CD4-positive, alpha-beta T cell treated with Interleukin-21 for 1 hour (primary cell): ENCODE data around the gene PCNA.
A peak's percentile ranks its signal among the peaks of the same experiment; 100 is the strongest.
"Not testable (repeated sequence)": the region's sequence is repeated elsewhere in the genome, so short reads cannot be mapped to it uniquely, and the experiment has no call there.

ENCODE experiments used
- DNase-seq: peaks from one replicate; pipeline ENCODE4 v3.0.0-alpha.2; 2020

The PCNA gene

DNA sequence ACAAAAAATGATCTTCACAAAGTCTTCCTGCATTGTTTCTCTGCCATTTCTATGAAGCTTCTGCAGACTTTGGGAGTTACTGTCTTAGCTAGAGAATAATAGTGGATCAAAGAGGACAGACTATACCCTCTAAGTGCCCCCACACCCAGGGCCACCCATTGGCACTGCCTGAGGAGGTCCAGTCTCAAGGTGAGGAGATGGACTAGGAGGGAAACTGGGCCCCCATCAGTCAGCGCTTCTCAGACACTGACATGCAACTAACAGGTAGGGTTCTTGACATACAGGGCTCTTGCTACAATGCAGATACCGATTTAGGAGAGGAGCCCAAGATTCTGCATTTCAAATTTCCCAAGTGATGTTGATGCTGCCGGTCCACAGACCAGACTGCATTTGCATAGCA is 24.3 kb downstream of the PCNA start:
- no peak for DNase-seq

DNA sequence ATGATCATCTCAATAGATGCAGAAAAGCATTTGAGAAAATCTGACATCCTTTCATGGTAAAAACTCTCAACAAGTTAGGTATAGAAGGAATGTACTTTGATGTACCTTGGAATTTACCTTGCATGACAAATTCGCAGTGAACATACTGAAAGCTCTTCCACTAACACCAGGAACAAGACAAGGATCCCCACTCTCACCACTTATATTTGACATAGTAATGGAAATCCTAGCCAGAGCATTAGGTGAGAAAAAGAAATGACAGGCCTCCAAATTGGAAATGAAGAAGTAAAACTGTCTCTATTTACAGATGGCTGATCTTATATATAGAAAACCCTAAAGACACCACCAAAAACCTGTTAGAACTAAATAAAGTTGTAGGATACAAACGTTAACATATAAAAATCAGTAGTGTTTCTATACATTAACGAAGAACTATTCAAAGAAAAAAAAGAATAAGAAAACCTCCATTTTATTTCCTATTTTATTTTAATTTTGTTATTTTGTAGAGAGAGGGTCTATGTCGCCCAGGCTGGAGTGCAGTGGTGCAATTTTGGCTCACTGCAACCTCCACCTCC is 26.9 kb downstream of the PCNA start:
- DNase-seq, result no peak

- no peak for DNase-seq
Measured at GRCh38 chr20:5091902-5092301, 27.9 kb downstream of the PCNA start.

DNA sequence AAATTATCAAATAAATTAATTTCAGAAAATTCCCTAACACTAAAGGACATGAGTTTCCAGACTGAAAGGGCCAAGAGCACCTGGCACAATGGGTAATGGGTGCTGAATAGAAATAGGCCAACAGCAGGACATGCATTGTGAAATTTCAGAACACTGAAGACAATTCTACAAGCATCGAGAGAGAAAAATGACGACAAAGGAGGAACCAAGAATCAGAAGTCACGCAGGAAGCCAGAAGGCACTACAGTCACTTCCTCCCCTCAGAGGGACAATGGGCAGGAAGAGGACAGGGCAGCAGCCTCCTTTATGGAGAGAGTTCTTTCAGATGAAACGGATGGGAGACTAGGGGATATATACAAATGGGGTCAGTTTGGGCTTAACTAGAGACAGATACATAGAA is 29.6 kb downstream of the PCNA start:
- peak; percentile 42 for DNase-seq

GRCh38 chr20:5088688-5089087 is 31.1 kb downstream of the PCNA start:
- no peak for DNase-seq

DNA sequence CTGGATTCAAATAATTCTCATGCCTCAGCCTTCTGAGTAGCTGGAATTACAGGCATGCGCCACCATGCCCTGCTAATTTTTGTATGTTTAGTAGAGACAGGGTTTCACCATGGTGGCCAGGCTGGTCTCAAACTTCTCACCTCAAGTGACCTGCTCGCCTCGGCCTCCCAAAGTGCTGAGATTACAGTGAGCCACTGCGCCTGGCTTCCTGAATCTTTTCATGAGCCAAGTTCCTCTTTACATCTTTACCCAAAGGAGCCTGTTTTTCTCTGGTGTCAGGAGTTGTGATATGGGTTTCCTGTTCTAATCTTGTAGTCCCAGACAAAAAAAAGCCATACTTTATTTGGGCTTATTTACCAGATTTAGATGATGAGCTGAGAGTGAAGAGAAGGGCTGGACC is 34.4 kb downstream of the PCNA start:
- DNase-seq, result no peak

DNA sequence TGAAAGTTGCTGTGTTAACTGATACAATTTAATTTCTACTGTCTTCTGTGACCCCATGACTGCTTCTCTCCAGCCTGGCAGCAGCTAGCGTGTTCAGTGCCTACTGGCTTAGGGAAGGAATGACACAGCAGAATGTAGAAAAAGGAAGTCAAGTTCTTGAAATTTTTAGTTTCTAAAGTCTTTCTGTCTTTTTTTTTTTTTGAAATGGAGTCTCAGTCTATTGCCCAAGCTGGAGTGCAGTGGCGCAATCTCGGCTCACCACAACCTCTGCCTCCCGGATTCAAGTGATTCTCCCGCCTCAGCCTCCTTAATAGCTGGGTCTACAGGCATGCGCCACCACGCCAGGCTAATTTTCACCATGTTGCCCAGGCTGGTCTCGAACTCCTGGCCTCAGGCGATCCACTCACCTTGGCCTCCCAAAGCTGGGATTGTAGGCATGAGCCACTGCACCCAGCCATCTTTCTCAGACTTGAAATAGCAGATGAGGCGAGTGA is 39.3 kb downstream of the PCNA start:
- peak; percentile 25 for DNase-seq

DNA sequence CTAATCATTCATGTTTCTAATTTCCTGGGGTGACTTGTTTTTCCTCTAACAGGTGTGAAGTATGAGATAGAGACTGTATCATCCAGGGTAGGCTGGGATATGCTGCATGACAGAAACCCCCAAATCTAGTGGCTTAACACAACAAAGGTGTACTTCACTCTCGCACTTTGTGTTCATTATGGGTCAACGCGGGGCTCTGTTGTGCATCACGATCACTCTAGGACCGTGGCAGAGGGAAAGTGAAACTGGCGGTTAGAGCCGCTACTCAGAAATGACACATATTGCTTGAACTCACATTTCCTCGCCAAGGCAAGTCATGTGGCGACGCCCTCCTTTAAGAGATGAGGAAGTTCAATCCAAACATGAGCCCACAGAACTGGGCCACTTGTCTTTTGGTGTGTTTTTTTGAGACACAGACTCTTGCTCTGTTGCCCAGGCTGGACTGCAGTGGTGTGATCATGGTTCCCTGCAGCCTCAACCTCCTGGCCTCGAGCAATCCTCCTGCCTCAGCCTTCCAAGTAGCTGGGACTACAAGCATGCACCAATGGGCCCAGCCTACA is 41.3 kb downstream of the PCNA start:
- DNase-seq, result peak; percentile 89

DNA sequence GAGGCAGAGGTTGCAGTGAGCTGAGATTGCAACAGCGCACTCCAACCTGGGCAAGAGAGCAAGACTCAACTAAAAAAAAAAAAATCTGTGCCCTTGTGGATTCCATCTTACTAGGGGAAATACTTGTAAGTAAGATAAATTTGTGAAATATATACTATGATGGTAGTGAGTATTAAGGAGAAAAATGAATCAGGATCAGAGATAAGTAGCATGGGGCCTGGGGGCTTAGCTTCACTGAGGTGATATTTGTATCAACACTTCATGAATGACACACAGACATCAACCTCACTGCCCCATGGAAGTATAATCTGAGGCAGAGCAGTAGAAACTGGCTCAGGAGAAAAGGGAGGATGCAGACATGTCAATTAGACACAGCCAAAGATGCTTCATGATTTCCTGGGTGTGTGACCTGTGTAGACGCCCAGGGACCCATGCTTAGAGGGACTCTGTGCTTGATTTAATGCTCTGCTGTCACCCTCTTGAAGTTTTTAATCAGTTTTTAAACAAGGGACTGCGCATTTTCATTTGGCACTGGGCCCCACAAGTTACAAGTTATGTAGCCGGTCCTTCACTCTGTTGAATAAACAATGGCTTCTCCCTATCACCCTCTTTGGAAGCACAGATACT is 41.9 kb downstream of the PCNA start:
- DNase-seq, result no peak

DNA sequence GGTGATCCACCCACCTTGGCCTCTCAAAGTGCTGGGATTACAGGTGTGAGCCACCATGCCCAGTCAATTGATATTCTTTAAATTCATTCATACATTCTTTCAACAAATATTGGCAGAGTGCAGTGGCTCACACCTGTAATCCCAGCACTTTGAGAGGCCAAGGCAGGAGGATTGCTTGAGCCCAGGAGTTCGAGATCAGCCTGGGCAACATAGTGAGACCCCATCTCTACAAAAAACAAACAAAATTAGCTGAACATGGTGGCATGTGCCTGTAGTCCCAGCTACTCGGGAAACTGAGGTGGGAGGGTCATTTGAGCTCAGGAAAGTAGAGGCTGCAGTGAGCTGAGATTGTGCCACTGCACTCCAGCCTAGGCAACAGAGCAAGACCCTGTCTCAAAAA is 42.8 kb downstream of the PCNA start:
- DNase-seq, result not testable (repeated sequence)

- no peak for DNase-seq
Measured at GRCh38 chr20:5074232-5074674, 45.5 kb downstream of the PCNA start.

DNA sequence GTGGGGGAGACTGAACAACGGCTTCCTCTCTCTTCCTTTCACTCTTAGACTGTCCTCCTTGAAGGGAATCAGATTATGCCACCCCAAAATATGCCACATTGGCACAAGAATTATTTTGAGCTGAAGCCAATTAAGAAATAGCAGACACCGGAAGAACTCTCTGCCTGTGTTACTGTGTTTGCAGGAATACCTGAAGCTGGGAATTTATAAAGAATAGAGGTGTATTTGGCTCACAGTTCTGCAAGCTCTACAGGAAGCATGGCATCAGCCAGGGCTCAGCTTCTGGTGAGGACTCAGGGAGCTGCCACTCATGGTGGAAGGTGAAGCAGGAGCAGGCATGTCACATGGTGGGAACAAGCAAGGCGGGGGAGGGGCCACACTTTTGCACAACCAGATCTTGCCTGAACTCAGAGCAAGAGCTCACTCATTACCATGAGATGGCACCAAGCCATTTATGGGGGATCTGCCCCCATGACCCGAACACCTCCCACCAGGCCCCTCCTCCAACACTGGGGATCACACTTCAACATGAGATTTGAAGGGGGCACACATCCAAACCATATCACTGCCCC is 46.0 kb downstream of the PCNA start:
- DNase-seq, result no peak

- no peak for DNase-seq
Measured at GRCh38 chr20:5072756-5073659, 46.8 kb downstream of the PCNA start.

GRCh38 chr20:5071942-5072341 is 47.8 kb downstream of the PCNA start:
- DNase-seq, result not testable (repeated sequence)

- DNase-seq, result no peak
Measured at GRCh38 chr20:5070570-5070969, 49.2 kb downstream of the PCNA start.

GRCh38 chr20:5070081-5070480 is 49.7 kb downstream of the PCNA start:
- no peak for DNase-seq

DNA sequence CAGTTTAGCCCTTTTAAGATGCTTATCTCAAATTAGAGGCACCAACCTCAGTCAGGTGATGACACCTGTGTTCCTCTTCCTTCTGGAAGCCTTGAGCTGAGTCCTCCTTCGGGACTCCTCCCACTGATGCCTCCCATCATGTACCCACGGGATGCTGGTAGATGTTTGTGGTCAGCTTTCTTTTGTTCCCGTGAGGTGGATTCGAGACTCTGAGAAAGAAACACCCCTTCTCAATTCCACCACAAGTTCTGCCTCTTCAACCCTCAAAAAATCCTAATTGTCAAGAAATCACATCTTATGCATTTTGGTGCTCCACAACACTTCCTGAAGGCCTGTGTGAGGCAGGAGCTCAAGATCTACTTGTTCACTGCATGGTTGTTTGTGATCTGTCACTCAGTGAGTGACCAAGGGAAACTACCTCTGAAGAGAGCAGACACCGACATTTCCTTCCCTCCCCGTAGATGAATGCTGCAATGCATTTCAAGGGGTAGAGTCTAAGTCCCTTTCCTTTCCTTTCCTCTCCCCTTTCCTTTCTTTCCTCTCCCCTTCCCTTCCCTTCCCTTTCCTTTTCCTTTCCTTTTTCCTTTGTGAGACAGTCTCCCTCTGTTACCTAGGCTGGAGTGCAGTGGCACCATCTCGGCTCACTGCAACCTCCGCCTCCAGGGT is 50.5 kb downstream of the PCNA start:
- no peak for DNase-seq

DNA sequence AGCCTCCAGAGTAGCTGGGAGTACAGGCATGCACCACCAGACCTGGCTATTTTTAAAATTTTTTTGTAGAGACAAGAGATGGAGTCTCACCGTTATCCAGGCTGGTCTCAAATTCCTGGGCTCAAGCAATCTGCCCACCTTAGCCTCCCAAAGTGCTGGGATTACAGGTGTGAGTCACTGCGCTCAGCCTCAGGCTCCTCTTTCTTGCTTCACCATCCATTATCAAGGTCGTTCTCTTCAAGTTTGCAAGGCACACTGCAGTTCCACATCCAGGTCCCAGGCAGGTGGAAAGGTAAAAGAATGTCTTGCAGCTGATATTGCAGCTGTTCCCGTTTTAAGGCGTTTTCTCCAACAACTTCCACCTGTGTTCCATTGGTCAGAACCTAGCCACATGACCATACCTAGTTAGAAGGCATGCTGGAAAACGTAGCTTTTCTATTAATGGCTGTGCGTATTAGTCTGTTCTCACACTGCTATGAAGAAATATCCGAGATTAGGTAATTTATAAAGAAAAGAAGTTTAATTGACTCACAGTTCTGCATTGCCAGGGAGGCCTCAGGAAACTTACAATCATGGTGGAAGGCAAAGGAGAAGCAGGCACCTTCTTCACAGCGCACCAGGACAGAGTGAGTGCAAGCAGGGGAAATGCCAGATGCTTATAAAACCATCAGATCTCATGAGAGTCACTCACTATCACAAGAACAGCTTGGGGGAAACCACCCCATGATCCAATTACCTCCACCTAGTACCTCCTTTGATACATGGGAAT is 51.7 kb downstream of the PCNA start:
- DNase-seq, result no peak

DNA sequence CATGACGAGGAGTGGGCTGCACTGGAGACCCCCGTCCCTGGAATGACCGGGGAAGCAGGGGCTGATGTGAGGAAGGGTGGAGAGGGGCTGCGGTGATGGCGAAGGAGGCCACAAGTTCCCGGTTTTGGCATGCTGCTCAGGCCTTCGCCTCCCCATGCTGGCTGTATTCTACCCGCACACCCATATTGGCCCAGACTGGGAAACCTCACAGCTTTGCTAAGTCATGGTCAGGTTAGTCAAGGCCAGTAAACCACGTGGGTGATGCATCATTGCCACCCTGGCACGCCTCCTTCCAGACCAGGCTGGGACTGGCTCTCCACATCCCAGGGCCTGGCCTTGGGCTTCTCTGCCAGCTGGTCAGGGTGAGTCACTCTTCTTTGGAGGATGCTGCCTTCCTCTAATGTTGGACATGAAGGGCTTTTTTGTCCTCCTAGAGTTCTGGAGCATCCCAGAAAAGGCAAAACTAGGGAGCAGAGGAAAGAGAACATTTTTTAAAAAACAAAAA is 53.8 kb downstream of the PCNA start:
- DNase-seq, result no peak

DNA sequence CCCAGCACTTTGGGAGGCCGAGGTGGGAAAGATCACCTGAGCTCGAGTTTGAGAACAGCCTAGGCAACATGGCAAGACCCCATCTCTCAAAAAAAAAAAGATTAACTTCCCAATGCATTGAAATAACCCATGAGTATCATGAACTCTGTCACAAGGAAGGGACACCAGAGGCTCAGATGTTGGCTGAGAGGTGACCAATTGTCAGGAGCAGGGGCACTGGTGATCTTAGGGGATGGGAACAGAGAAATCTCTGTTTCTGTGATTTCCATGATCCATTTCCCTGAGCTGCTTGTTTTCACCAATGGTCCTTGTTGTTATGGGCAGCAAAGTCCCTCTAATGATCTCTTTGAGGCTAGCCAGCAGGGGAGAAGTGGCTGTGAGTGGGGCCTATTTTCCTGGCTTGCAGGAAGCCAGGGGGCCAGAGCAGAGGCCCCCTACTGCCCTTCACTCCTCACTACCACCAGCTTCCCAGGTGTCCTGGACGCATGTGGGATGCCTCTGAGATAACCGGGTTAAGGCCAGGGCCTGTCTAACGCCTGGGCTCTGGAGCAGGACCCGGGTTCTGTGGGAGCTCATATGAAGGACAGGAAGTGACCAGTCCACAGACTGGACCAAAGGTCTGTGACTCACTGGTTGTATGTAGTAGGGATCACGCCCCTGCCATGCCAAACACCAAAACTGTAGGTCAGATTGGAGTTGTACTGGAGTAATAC is 54.4 kb downstream of the PCNA start:
- no peak for DNase-seq
